Skin epidermis (tissue), 12 donors: ENCODE data around the gene MAPK13.

Source experiments
- H3K27ac ChIP-seq, 21 experiments: fragments of 200-600 bp; sonication (generic) in 11 of 21; one replicate each; pipeline ENCODE4 v1.5.0; 2020; ENCODE audit warnings: mild to moderate bottlenecking in 3 of 21, inconsistent platforms in 2 of 21, moderate library complexity in 2 of 21
- H3K4me3 ChIP-seq, 7 experiments: fragments of 200-600 bp; sonication (generic) in 2 of 7; one replicate each; pipeline ENCODE4 v1.5.0; 2020; ENCODE audit warnings: inconsistent platforms in 2 of 7, mild to moderate bottlenecking in 2 of 7, moderate library complexity in 1 of 7

The MAPK13 gene

GRCh38 chr6:36187446-36187845, 57.1 kb downstream of the MAPK13 start:
- no peak overlapping the region for H3K4me3 ChIP-seq

More at GRCh38 chr6:36187446-36187845, 57.1 kb downstream of the MAPK13 start:
- H3K27ac ChIP-seq = no peak overlapping the region
